Mucosa of descending colon (tissue), 3 donors: Measurements from ENCODE around the gene C3orf38. TPM values are rescaled to one million over a fixed set of nuclear protein-coding genes. Genes with fewer than 3 reads are reported as not detected.

ENCODE experiments used
- ATAC-seq: fragments of 200-7000 bp; cut with Tn5 transposase; one replicate; pipeline ENCODE4 v1.9.1; 2020; ENCODE audit warnings: mild to moderate bottlenecking, moderate library complexity
- DNase-seq, 3 donors: peaks; one replicate each; pipeline ENCODE4 v3.0.0-alpha.2; 2020
- H3K36me3 ChIP-seq: fragments of 200-600 bp; one replicate; pipeline ENCODE4 v1.8.0; 2021; ENCODE audit warnings: low read depth, mild to moderate bottlenecking
- H3K4me1 ChIP-seq: fragments of 200-600 bp; one replicate; pipeline ENCODE4 v1.8.0; 2021; ENCODE audit warnings: low read depth, mild to moderate bottlenecking
- H3K4me3 ChIP-seq: fragments of 200-600 bp; one replicate; pipeline ENCODE4 v1.8.0; 2021; ENCODE audit warnings: mild to moderate bottlenecking
- H3K9me3 ChIP-seq: fragments of 200-600 bp; one replicate; pipeline ENCODE4 v1.8.0; 2021; ENCODE audit warnings: mild to moderate bottlenecking
- CTCF ChIP-seq: fragments of 200-600 bp; IDR thresholded peaks from one replicate; pipeline ENCODE4 v1.8.0; 2022; ENCODE audit warnings: antibody characterized with exemption, mild to moderate bottlenecking
- intact Hi-C, 2 donors: fragments of 100-400 bp; cut with DNase I in 1 of 2; cut with micrococcal nuclease in 1 of 2; formaldehyde crosslinking; loops; one replicate each; pipeline versions ENCODE4 v1.11.0 to v1.11.1; 2022; cut with DNase I, micrococcal nuclease
- total RNA-seq, 3 donors: library from RNA; stranded (reverse); fragmentation: NEBNext Ultra II Directional in 2 of 3; extraction: Animal tissue kit (Norgen Biotek cat#: 25700) in 2 of 3; gene quantifications; one replicate each; pipeline versions ENCODE4 v1.2.1 to v1.2.4, GENCODE V29; 2021 to 2023
- donor health status: DM: no; HTN: no; CAD: no; lungs with moderate emphysema.
- donor health status: DM: no; HTN: no; CAD: no.
- donor health status: DM: no; HTN: yes; CAD: no.

C3orf38 gene
- total RNA-seq, 3 donors from 2014 or later, result 18.3 to 25.4 (median 22.8) TPM

- no peaks in the 10 kb centered on the region for H3K9me3 ChIP-seq
- TF ChIP-seq CTCF, result no peak
- DNase-seq (no peak), ATAC-seq (no peak)
- H3K36me3 ChIP-seq, result no peaks in the 10 kb centered on the region
- intact Hi-C loops, result no loop called here
- no peaks in the 10 kb centered on the region for H3K4me1 ChIP-seq
- no peak overlapping the region for H3K4me3 ChIP-seq
These were observed 38.7 kb downstream of the C3orf38 start for GRCh38 chr3:88188436-88188835.

- no peaks in the 10 kb centered on the region for H3K36me3 ChIP-seq
- ATAC-seq (no peak), DNase-seq (no peak)
- TF ChIP-seq CTCF, result no peak
- H3K4me3 ChIP-seq, result no peak overlapping the region
- H3K4me1 ChIP-seq, result no peaks in the 10 kb centered on the region
- H3K9me3 ChIP-seq, result no peaks in the 10 kb centered on the region
- intact Hi-C loops, result no loop called here
These were observed 39.6 kb downstream of the C3orf38 start for GRCh38 chr3:88189361-88189810.

- H3K4me3 ChIP-seq, result no peak overlapping the region
- H3K36me3 ChIP-seq, result no peaks in the 10 kb centered on the region
- DNase-seq, result no peak
- H3K4me1 ChIP-seq, result no peaks in the 10 kb centered on the region
- H3K9me3 ChIP-seq, result no peaks in the 10 kb centered on the region
- no peak for TF ChIP-seq CTCF
- ATAC-seq, result no peak
- intact Hi-C loops, result no loop called here
These were observed 42.2 kb downstream of the C3orf38 start for GRCh38 chr3:88191872-88192409.

- intact Hi-C loops, result no loop called here
These were observed 42.9 kb downstream of the C3orf38 start for GRCh38 chr3:88192631-88193030.

GRCh38 chr3:88195951-88196434 is 46.2 kb downstream of the C3orf38 start:
- H3K4me3 ChIP-seq, result no peak overlapping the region
- intact Hi-C loops, result no loop called here
- no peaks in the 10 kb centered on the region for H3K36me3 ChIP-seq
- H3K4me1 ChIP-seq, result no peaks in the 10 kb centered on the region
- TF ChIP-seq CTCF, result no peak
- H3K9me3 ChIP-seq, result no peaks in the 10 kb centered on the region
- DNase-seq (no peak), ATAC-seq (no peak)

More at GRCh38 chr3:88192631-88193030, 42.9 kb downstream of the C3orf38 start:
- Histone ChIP-seq H3K9me3 (no peaks in the 10 kb centered on the region), H3K4me3 (no peak overlapping the region), H3K36me3 (no peaks in the 10 kb centered on the region), H3K4me1 (no peaks in the 10 kb centered on the region)
- DNase-seq, result no peak
- no peak for TF ChIP-seq CTCF
- no peak for ATAC-seq

- H3K4me3 ChIP-seq, result no peak overlapping the region
- H3K36me3 ChIP-seq, result no peaks in the 10 kb centered on the region
- no peak for TF ChIP-seq CTCF
- no peaks in the 10 kb centered on the region for H3K9me3 ChIP-seq
- ATAC-seq (no peak), DNase-seq (no peak)
- no peaks in the 10 kb centered on the region for H3K4me1 ChIP-seq
- intact Hi-C loops, result no loop called here
These were observed 48.4 kb downstream of the C3orf38 start for GRCh38 chr3:88198121-88198520.
